Colon (tissue), 2 donors: Measurements from ENCODE around the gene NDUFS5.
"Not testable (repeated sequence)": the region's sequence is repeated elsewhere in the genome, so short reads cannot be mapped to it uniquely, and the experiment has no call there.

ENCODE experiments used
- FAIRE-seq: peaks from 2 replicates; lab custom pipeline; 2012; peaks lifted over from hg19 to GRCh38; lab: Jason Lieb, UNC
- donor health status: control.
- donor health status: control.

NDUFS5 gene

GRCh38 chr1:39065542-39065941 is 39.4 kb downstream of the NDUFS5 start:
- FAIRE-seq = no peak

GRCh38 chr1:39068227-39068626 is 42.1 kb downstream of the NDUFS5 start:
- not testable (repeated sequence) for FAIRE-seq

DNA sequence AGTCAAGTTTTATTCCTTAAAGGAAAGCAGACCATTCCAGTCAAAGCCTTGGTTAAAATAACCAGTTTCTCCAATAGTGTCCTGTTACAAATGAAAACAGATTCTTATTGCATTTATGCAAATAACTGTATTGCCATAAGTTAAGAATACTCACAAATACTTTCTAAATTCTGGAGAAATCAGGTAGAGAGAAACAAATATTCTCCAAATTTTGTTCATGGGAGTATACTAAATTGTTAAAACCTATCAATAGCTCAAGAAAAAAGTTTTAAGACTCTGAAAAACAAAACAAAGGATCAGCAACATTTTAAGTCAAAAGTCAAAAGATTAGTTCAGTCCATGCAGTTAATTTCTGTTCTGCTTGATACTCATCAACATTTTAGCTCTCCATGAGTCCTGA is 45.4 kb downstream of the NDUFS5 start:
- FAIRE-seq = peak; percentile 72

DNA sequence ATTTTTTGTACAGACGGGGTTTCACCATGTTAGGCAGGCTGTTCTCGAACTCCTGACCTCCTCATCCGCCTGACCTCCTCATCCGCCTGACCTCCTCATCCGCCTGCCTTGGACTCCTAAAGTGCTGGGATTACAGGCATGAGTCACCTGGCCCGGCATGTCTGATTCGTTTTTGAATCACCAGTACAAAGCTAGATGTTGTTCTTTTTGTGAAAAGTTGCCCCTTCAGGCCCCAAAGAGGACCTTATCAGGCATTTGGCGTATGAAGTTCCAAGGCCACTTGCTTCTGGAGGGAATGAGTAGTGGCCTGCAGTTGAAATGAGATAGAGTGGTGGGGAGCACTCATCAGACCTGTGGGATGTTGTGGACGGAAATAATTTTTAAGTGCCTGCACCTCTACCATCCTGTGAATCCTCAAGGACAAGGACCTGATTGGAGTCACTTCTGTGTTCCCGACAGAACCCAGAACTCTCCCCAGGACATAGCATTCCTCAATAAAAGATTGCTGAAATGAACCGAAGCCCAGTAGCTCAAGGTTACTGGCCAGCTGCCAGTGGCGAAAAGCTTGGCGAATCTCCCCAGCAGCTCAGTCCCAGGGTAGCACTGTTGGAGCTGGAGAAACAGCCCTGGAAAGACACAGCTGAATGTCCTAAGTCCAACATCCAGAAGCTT is 50.1 kb downstream of the NDUFS5 start:
- no peak for FAIRE-seq

DNA sequence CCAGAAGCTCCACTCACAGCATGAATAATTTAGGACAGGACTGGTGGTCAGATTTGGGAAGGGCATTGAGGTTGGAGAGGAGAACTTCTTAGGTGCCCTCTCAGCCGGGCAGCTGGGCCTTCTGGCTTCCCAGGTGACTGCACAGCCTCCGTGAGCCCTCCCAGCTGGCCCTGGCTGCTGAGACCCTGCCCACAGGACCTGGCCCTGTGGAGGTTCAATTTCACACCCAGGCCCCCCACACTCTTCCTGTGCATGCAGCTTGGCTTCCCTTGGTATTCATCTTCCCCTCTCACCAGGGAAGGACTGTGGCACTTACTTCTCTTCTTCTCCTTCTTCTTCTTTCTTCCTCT is 50.6 kb downstream of the NDUFS5 start:
- no peak for FAIRE-seq

DNA sequence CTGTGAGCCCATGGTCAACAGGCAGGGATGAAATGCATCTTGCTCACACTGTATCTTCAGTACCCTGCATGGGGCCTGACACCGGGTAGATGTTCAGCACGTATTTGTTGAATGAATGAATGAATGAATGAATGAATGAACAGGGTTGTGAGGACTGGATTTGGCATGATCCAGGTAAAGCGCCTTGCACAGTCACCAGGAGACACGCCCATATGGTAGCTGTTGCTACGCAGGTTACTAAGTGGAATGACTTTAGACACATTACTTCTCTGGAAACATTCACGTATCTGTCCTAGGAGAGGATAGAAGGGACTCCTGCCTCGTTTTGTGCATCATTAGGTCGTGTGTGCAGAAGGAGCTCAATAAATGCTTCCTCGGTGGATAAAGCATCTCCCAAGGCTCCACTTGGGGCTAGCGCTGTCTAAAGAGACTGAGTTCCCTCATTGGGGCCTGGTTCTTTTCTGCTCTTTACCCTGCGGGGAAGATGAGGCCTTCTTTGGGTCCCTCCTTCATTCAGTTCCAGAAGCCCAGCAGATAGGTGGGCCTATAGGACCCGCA is 54.2 kb downstream of the NDUFS5 start:
- FAIRE-seq = no peak

DNA sequence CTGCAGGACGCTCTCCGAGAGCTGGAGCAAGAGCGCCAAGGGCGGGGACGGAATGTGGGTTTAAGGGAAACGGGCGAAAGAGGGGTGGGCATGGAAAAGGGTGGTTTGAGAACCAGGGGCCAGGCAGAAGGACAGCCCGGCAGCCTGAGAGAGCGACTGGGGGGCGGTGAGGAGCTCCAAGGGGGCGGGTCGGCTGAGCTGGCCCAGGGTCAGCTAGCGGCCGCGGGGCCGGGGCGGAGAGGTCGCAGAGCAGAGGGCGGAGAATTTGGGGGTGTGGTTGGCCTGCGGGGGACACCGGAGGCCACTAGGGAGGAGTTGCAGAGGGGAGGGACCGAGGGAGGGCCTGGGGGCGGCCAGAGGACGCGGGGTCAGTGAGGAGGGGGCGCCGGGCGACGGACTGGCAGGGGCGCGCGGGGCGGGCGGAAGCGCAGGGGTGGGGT is 54.7 kb downstream of the NDUFS5 start:
- FAIRE-seq = no peak

DNA sequence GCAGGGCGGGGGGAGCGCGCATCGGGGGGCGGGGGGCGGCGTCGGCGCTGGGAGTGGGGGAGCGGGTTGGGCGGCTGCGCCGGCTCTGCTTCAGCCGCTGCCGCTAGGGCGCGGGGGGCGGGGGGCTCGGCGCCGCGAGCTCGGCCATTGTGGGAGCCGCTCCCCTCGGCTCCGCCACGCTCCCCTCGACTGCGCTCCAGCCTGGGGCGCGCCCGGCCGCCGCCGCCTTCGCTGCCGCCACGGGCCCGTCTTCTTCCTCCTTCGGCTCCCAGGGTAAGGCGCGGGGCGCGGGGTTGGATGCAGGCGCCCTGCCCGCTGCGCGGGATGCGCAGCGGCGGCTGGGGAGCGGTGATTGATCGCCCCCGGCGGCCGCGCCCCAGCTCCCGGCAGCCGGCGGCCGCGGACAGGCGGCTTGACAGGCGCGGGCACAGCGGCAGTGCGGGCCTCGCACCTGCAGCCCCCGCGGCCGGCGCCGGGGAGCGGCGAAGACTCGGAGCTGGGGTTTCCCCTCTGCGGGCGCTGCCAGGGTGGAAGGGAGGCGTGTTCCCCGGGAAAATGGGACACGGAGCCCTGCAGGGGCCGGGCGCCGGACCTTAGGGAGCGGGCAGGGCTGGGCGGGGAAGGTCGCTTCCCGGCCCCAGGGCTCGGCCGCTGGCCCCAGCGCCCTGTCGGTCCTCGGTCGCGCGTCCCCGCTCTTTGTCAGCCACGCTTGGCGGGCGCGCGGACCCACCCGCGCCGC is 55.3 kb downstream of the NDUFS5 start:
- FAIRE-seq = no peak

- FAIRE-seq = no peak
Measured at GRCh38 chr1:39082010-39082799, 56.1 kb downstream of the NDUFS5 start.

DNA sequence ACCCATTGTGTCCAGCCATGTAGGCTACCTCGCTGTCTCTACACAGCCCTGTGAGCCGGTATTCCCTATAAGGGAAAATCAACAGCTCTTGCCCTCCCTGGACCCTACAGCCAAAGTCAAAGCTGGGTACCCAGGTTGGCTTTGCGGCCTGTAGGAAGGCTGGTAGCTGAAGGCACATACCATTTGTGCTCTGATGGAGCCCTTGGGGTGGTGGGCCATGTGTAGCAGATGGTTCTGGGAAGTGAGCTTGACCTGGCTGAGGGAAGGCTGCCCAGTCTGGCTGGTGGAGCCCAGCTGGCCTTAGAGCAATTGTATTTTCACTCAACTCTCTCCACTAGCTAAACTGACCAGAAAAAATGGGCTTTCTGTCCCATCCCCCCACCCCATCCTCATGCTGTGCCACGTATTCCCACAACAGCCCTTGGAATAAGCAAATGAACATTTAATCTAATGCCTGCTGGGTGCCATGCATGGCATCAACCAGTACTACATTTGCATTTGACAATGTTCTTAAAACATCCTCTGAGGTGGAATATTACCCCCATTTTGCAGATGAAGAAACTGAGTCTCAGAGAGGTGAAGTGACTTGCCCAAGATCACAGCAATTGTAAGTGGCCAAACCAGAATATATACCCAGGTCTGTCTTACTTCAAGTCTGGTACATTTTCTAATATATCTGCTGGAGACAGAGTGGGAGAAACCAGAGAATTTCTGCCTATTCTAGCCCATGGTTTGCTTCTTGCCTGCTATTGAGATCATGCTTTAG is 56.8 kb downstream of the NDUFS5 start:
- no peak for FAIRE-seq

DNA sequence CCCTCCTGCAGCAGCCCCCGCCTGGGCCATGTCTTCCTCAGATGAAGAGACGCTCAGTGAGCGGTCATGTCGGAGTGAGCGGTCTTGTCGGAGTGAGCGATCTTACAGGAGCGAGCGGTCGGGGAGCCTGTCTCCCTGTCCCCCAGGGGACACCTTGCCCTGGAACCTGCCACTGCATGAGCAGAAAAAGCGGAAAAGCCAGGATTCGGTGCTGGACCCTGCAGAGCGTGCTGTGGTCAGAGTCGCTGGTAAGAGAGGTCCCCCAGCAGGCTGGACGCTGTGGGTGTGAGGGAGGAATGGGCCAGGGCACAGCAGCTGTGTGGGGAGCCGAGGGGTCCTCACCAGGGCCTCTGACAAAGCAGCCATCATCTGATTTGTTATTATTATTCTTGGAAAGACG is 58.0 kb downstream of the NDUFS5 start:
- no peak for FAIRE-seq
